A549 (cell line): ENCODE results near the gene SFR1. TPM values are rescaled to one million over a fixed set of nuclear protein-coding genes. Genes with fewer than 3 reads are reported as not detected.
A peak's percentile ranks its signal among the peaks of the same experiment; 100 is the strongest.

Source experiments
- ATAC-seq, 2 experiments: fragments of 200-7000 bp in 1 of 2; fragments of >200 bp in 1 of 2; cut with Nextera tagmentation in 1 of 2; cut with Tn5 transposase in 1 of 2; 3 replicates each; pipeline versions ENCODE4 v1.8.0 to v1.9.1; 2018 to 2020; ENCODE audit warnings: mild to moderate bottlenecking in 1 of 2, moderate library complexity in 1 of 2
- CTCF ChIA-PET: fragments of 300-600 bp; sonication (Branson Sonifier 250); formaldehyde crosslinking; extraction: SDS; loops from one replicate; lab custom pipeline; 2021; ENCODE audit warnings: antibody characterized with exemption, inconsistent platforms; lab: Yijun Ruan, JAX
- POLR2A ChIA-PET: fragments of 350-600 bp; formaldehyde crosslinking; extraction: SDS; loops from one replicate; lab custom pipeline; 2021; ENCODE audit warnings: antibody characterized with exemption, inconsistent platforms; lab: Yijun Ruan, JAX
- DNase-seq, 2 experiments: peaks; one replicate each; pipeline versions ENCODE4 v3.0.0 to v3.0.0-alpha.2; 2011 to 2016; ENCODE audit warnings: low read depth in 1 of 2, low spot score in 1 of 2
- FAIRE-seq: peaks from 2 replicates; lab custom pipeline; 2011; peaks lifted over from hg19 to GRCh38; lab: Jason Lieb, UNC
- H3K27ac ChIP-seq, 2 experiments: fragments of >200 bp; sonication (Bioruptor Twin); formaldehyde crosslinking; 3 replicates each; pipeline ENCODE4 v1.5.1; 2016 to 2017
- H3K4me1 ChIP-seq: fragments of >200 bp; sonication (Bioruptor Twin); formaldehyde crosslinking; 3 replicates; pipeline ENCODE4 v1.6.1; 2016
- H3K4me2 ChIP-seq: fragments of >200 bp; sonication (Bioruptor Twin); formaldehyde crosslinking; 3 replicates; pipeline ENCODE4 v1.6.1; 2016
- H3K4me3 ChIP-seq: fragments of >200 bp; sonication (Bioruptor Twin); formaldehyde crosslinking; 3 replicates; pipeline ENCODE4 v1.5.1; 2016
- H3K9me3 ChIP-seq: fragments of >200 bp; sonication (Bioruptor Twin); formaldehyde crosslinking; 3 replicates; pipeline ENCODE4 v1.6.1; 2016
- ATOH8 ChIP-seq: fragments of 250-450 bp; sonication (Bioruptor Pico); IDR thresholded peaks from 2 replicates; pipeline ENCODE4 v1.5.0; 2020; ENCODE audit warnings: low read depth, mild to moderate bottlenecking, moderate library complexity
- BCL3 ChIP-seq: fragments of >200 bp; sonication (Bioruptor Twin); formaldehyde crosslinking; IDR thresholded peaks from 3 replicates; pipeline ENCODE4 v1.6.1; 2016
- BHLHE40 ChIP-seq: IDR thresholded peaks from 2 replicates; pipeline ENCODE4 v1.6.1; 2012; ENCODE audit warnings: low read depth, low read length, inconsistent platforms
- CBX2 ChIP-seq: fragments of 200-600 bp; sonication (generic); IDR thresholded peaks from 2 replicates; pipeline ENCODE4 v1.6.1; 2016; ENCODE audit warnings: low read depth, mild to moderate bottlenecking, borderline replicate concordance
- CEBPB ChIP-seq, 2 experiments: fragments of >200 bp in 1 of 2; sonication (Bioruptor Twin) in 1 of 2; formaldehyde crosslinking in 1 of 2; IDR thresholded peaks; 2 replicates each; pipeline ENCODE4 v1.6.1; 2012 to 2016
- CHD2 ChIP-seq: fragments of 150-350 bp; IDR thresholded peaks from 2 replicates; pipeline ENCODE4 v1.6.1; 2014; ENCODE audit warnings: low read length; ENCODE audit not compliant: partially characterized antibody
- CTCF ChIP-seq: fragments of >200 bp; sonication (Bioruptor Twin); formaldehyde crosslinking; IDR thresholded peaks from 3 replicates; pipeline ENCODE4 v1.5.1; 2016
- ESRRA ChIP-seq: fragments of 150-350 bp; IDR thresholded peaks from 2 replicates; pipeline ENCODE4 v1.6.1; 2014; ENCODE audit warnings: mild to moderate bottlenecking, low read length, borderline replicate concordance
- FOSB ChIP-seq: fragments of 250-450 bp; sonication (Bioruptor Pico); IDR thresholded peaks from 2 replicates; pipeline ENCODE4 v1.5.0; 2020; ENCODE audit warnings: mild to moderate bottlenecking, moderate library complexity
- FOSL2 ChIP-seq, 2 experiments: fragments of 450-650 bp in 1 of 2; fragments of >200 bp in 1 of 2; sonication (Bioruptor Twin) in 1 of 2; formaldehyde crosslinking; IDR thresholded peaks; 2 replicates each; pipeline versions ENCODE4 v1.5.0 to v1.6.1; 2016 to 2020; ENCODE audit warnings: mild to moderate bottlenecking in 1 of 2, moderate library complexity in 1 of 2
- GATA3 ChIP-seq: IDR thresholded peaks from 2 replicates; pipeline ENCODE4 v1.6.1; 2012; ENCODE audit warnings: borderline replicate concordance
- HMGXB4 ChIP-seq: fragments of 250-450 bp; sonication (Bioruptor Pico); IDR thresholded peaks from 2 replicates; pipeline ENCODE4 v1.5.0; 2021; ENCODE audit warnings: mild to moderate bottlenecking, moderate library complexity, borderline replicate concordance
- HOXA7 ChIP-seq: fragments of 250-450 bp; sonication (Bioruptor Pico); IDR thresholded peaks from 2 replicates; pipeline ENCODE4 v1.5.0; 2020; ENCODE audit warnings: mild to moderate bottlenecking, moderate library complexity
- HOXB5 ChIP-seq: fragments of 250-450 bp; sonication (Bioruptor Pico); IDR thresholded peaks from 2 replicates; pipeline ENCODE4 v1.5.0; 2020; ENCODE audit warnings: mild to moderate bottlenecking, moderate library complexity
- JUN ChIP-seq, 2 experiments: fragments of >200 bp; sonication (Bioruptor Twin); formaldehyde crosslinking; IDR thresholded peaks; 2 replicates in 1 of 2; 3 replicates in 1 of 2; pipeline ENCODE4 v1.6.1; 2016 to 2017
- KDM1A ChIP-seq: fragments of 200-600 bp; sonication (generic); IDR thresholded peaks from 2 replicates; pipeline ENCODE4 v1.6.1; 2016; ENCODE audit warnings: low read depth, mild to moderate bottlenecking
- MAFK ChIP-seq: fragments of 450-650 bp; IDR thresholded peaks from 2 replicates; pipeline ENCODE4 v1.6.1; 2014; ENCODE audit not compliant: partially characterized antibody
- MYC ChIP-seq: IDR thresholded peaks from 2 replicates; pipeline ENCODE4 v1.6.1; 2012; ENCODE audit warnings: mild to moderate bottlenecking, inconsistent platforms, low read length, improper control_type of control experiment, borderline replicate concordance
- NFE2L2 ChIP-seq: fragments of 150-350 bp; conservative IDR thresholded peaks from 2 replicates; pipeline ENCODE4 v1.6.1; 2014; ENCODE audit warnings: low read length
- NR3C1 ChIP-seq: fragments of >200 bp; sonication (Bioruptor Twin); formaldehyde crosslinking; IDR thresholded peaks from 3 replicates; pipeline ENCODE4 v1.6.1; 2017
- PHF8 ChIP-seq: fragments of 200-600 bp; sonication (generic); IDR thresholded peaks from 2 replicates; pipeline ENCODE4 v1.6.1; 2016; ENCODE audit warnings: low read depth, mild to moderate bottlenecking, antibody characterized with exemption, moderate library complexity, borderline replicate concordance
- POLR2A ChIP-seq: IDR thresholded peaks from 2 replicates; pipeline ENCODE4 v1.6.1; 2012; ENCODE audit warnings: mild to moderate bottlenecking, low read length
- POLR2AphosphoS2 ChIP-seq: conservative IDR thresholded peaks from 2 replicates; pipeline ENCODE4 v1.6.1; 2012; ENCODE audit warnings: low read length, improper control_type of control experiment, inconsistent platforms
- SMC3 ChIP-seq: fragments of >200 bp; sonication (Bioruptor Twin); formaldehyde crosslinking; IDR thresholded peaks from 3 replicates; pipeline ENCODE4 v1.6.1; 2018; ENCODE audit warnings: inconsistent platforms
- ZFP36 ChIP-seq: fragments of 450-650 bp; IDR thresholded peaks from 2 replicates; pipeline ENCODE4 v1.6.1; 2014; ENCODE audit warnings: borderline replicate concordance; ENCODE audit not compliant: partially characterized antibody
- WGBS: methylation state at CpG from one replicate; pipeline ENCODE4 v1.1.6; 2017; ENCODE audit errors: missing lambda C conversion rate; 5-methylcytosine and 5-hydroxymethylcytosine counted together
- polyA plus RNA-seq, 4 experiments: library from polyadenylated mRNA; depleted of rRNA in 3 of 4; stranded (reverse); fragments of >200 nt; fragmentation: RNase III in 1 of 4; extraction: RNeasy Plus Mini Kit Qiagen cat#74134 plus additional on column Dnase treatment in 1 of 4; gene quantifications; 2 replicates in 3 of 4; 3 replicates in 1 of 4; pipeline ENCODE4 v1.2.3, GENCODE V29; 2011 to 2017

Gene SFR1
- polyA plus RNA-seq, 2 of the 4 experiments (the other 2 are of a cell fraction), result 16.2 to 17.6 TPM

- H3K4me2 ChIP-seq, result peak overlapping the region; percentile 91
- ChIA-PET POLR2A (interaction anchor here (1.3 kb wide), 1 partner anchor 362 kb away, joined by 4 read pairs; no protein-coding TSS in a partner anchor), CTCF (interaction anchor here (1.3 to 9.6 kb wide), 7 partner anchors 10 to 154 kb away, joined by 4 to 166 read pairs (median 15); no protein-coding TSS in a partner anchor)
- ATAC-seq, result no peak
- H3K27ac ChIP-seq, result peak overlapping the region; percentile 98
- peaks cover 67% of the 10 kb centered on the region for H3K4me1 ChIP-seq
- TF ChIP-seq MAFK (peak; percentile 36), ZFP36 (no peak)
- H3K4me3 ChIP-seq, result 0 out of 3 replicates have a peak overlapping the region, but pooled peaks have one; percentile 57
- no peak for DNase-seq
- WGBS, result 4% methylated on average over 3 of the region's 3 CpGs
- H3K9me3 ChIP-seq, result no peaks in the 10 kb centered on the region
- peak; percentile 49 for FAIRE-seq
These were observed 2.0 kb upstream of the SFR1 start for GRCh38 chr10:104119996-104120395.

GRCh38 chr10:104120512-104120902, 1.5 kb upstream of the SFR1 start:
- Histone ChIP-seq H3K27ac (peak overlapping the region; percentile 98), H3K4me3 (peak overlapping the region; percentile 57), H3K9me3 (no peaks in the 10 kb centered on the region), H3K4me2 (peak overlapping the region; percentile 91), H3K4me1 (peaks cover 63% of the 10 kb centered on the region)
- 12% methylated on average over 2 of the region's 2 CpGs for WGBS
- FAIRE-seq, result peak; percentile 81
- 0 out of 6 replicates have a peak, but pooled peaks of 1 of the 2 experiments have one; percentile 0 for ATAC-seq
- TF ChIP-seq GATA3 (no peak), POLR2A (no peak), HMGXB4 (CRISPR knock-in tag) (peak; percentile 40; the same call in 1 of the 2 replicates), JUN (IDR thresholded peaks at IDR 0.05) (no peak), PHF8 (no peak), HOXB5 (CRISPR knock-in tag) (0 out of 2 replicates have a peak, but pooled peaks have one; percentile 69), CHD2 (no peak), FOSB (CRISPR knock-in tag) (0 out of 2 replicates have a peak, but pooled peaks have one; percentile 79), ATOH8 (CRISPR knock-in tag) (peak; percentile 35; the same call in 1 of the 2 replicates), SMC3 (no peak)
- CTCF ChIA-PET, result interaction anchor here (0.6 to 9.6 kb wide), 17 partner anchors 11 to 407 kb away, joined by 3 to 166 read pairs (median 15); no protein-coding TSS in a partner anchor
- DNase-seq, result no peak
- POLR2A ChIA-PET, result interaction anchor here (0.6 to 3.5 kb wide), 19 partner anchors 11 to 362 kb away, joined by 3 to 59 read pairs (median 7); partner anchors contain the start of gene GSTO1

- FAIRE-seq (no peak), ATAC-seq (peak; percentile 74 to 75), DNase-seq (peak; percentile 77 to 97)
- peaks cover 58% of the 10 kb centered on the region for H3K4me1 ChIP-seq
- peak overlapping the region; percentile 91 for H3K4me2 ChIP-seq
- peak overlapping the region; percentile 98 for H3K27ac ChIP-seq
- H3K4me3 ChIP-seq, result peak overlapping the region; percentile 57
- CTCF ChIA-PET, result interaction anchor here (0.6 to 9.6 kb wide), 39 partner anchors 9 to 424 kb away, joined by 3 to 166 read pairs (median 5); partner anchors contain the start of genes CFAP43 and GSTO1
- POLR2A ChIA-PET, result interaction anchor here (0.6 to 3.5 kb wide), 28 partner anchors 11 to 1680 kb away, joined by 3 to 59 read pairs (median 6); partner anchors contain the start of genes GSTO1, GSTO2, ITPRIP and SLK
- H3K9me3 ChIP-seq, result no peaks in the 10 kb centered on the region
- WGBS, result 2% methylated on average over 28 of the region's 28 CpGs
- TF ChIP-seq MYC (no peak), BCL3 (peak; percentile 19; the same call in 1 of the 3 replicates), NFE2L2 (no peak), FOSL2 (IDR thresholded peaks at IDR 0.05) (no peak), FOSL2 (CRISPR knock-in tag; IDR thresholded peaks at IDR 0.05) (peak; percentile 67), CBX2 (no peak), FOSB (CRISPR knock-in tag) (no peak; the same call in none of the 2 replicates), HOXA7 (peak; percentile 94), ESRRA (no peak), CEBPB (IDR thresholded peaks at IDR 0.05) (peak; percentile 88 to 96), NR3C1 (no peak), BHLHE40 (no peak), KDM1A (no peak), CTCF (no peak), POLR2AphosphoS2 (no peak)
These were observed 977 bp upstream of the SFR1 start for GRCh38 chr10:104120903-104121484.
